Adrenal gland (tissue), 5 donors: Measurements from ENCODE around the gene IFI27L1.

ENCODE experiments used
- POLR2A ChIP-seq, 2 donors: fragments of 450-650 bp; IDR thresholded peaks; one replicate each; pipeline ENCODE4 v1.6.1; 2017; ENCODE audit warnings: antibody characterized with exemption in 2 of 2, mild to moderate bottlenecking in 2 of 2, moderate library complexity in 1 of 2
- TF ChIP-seq, protein P1 (sequence below), 6 experiments: fragments of 450-650 bp in 4 of 6; fragments of 200-600 bp in 2 of 6; sonication (generic) in 1 of 6; IDR thresholded peaks; 1 replicate in 5 of 6; 2 replicates in 1 of 6; pipeline versions ENCODE4 v1.5.1 to v1.8.0; 2016 to 2021; ENCODE audit warnings: antibody characterized with exemption in 6 of 6, mild to moderate bottlenecking in 2 of 6, moderate library complexity in 1 of 6
- donor health status: DM: no; HTN: no; CAD: no.

GRCh38 chr14:94038510-94038909 lies 42.6 kb upstream of the IFI27L1 start:
- TF ChIP-seq, protein P1, sequence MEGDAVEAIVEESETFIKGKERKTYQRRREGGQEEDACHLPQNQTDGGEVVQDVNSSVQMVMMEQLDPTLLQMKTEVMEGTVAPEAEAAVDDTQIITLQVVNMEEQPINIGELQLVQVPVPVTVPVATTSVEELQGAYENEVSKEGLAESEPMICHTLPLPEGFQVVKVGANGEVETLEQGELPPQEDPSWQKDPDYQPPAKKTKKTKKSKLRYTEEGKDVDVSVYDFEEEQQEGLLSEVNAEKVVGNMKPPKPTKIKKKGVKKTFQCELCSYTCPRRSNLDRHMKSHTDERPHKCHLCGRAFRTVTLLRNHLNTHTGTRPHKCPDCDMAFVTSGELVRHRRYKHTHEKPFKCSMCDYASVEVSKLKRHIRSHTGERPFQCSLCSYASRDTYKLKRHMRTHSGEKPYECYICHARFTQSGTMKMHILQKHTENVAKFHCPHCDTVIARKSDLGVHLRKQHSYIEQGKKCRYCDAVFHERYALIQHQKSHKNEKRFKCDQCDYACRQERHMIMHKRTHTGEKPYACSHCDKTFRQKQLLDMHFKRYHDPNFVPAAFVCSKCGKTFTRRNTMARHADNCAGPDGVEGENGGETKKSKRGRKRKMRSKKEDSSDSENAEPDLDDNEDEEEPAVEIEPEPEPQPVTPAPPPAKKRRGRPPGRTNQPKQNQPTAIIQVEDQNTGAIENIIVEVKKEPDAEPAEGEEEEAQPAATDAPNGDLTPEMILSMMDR (IDR thresholded peaks at IDR 0.05) = no peak
- no peak for TF ChIP-seq POLR2A (IDR thresholded peaks at IDR 0.05)
